ENCODE measurements around the gene SLC15A5.

The SLC15A5 gene

GRCh38 chr12:16221776-16222175 is 55.7 kb downstream of the SLC15A5 start:
- TF ChIP-seq CTCF (conservative IDR thresholded peaks at IDR 0.05), result no peak
- no peak for TF ChIP-seq ZFX (IDR thresholded peaks at IDR 0.05)
- H3K27ac ChIP-seq, result no peak overlapping the region

GRCh38 chr12:16220120-16220519 is 57.4 kb downstream of the SLC15A5 start:
- H3K27ac ChIP-seq, result no peak overlapping the region

GRCh38 chr12:16218934-16219751 is 58.3 kb downstream of the SLC15A5 start:
- no peak for TF ChIP-seq CTCF (conservative IDR thresholded peaks at IDR 0.05)
- no peak for TF ChIP-seq ZFX (IDR thresholded peaks at IDR 0.05)
- H3K27ac ChIP-seq, result no peak overlapping the region

More at GRCh38 chr12:16220120-16220519, 57.4 kb downstream of the SLC15A5 start:
- TF ChIP-seq CTCF (conservative IDR thresholded peaks at IDR 0.05) (no peak), ZFX (IDR thresholded peaks at IDR 0.05) (no peak)

- H3K27ac ChIP-seq, result no peak overlapping the region
- TF ChIP-seq CTCF (conservative IDR thresholded peaks at IDR 0.05) (no peak), ZFX (IDR thresholded peaks at IDR 0.05) (no peak)
Measured at GRCh38 chr12:16218234-16218633, 59.3 kb downstream of the SLC15A5 start.

GRCh38 chr12:16211731-16212130 is 65.8 kb downstream of the SLC15A5 start:
- TF ChIP-seq ZFX (IDR thresholded peaks at IDR 0.05) (no peak), CTCF (conservative IDR thresholded peaks at IDR 0.05) (no peak)
- H3K27ac ChIP-seq, result no peak overlapping the region

- H3K27ac ChIP-seq, result no peak overlapping the region
- TF ChIP-seq ZFX (IDR thresholded peaks at IDR 0.05) (no peak), CTCF (conservative IDR thresholded peaks at IDR 0.05) (no peak)
Measured at GRCh38 chr12:16198884-16199283, 78.6 kb downstream of the SLC15A5 start.

- H3K27ac ChIP-seq, result no peak overlapping the region
Measured at GRCh38 chr12:16197600-16197999, 79.9 kb downstream of the SLC15A5 start.

More at GRCh38 chr12:16197600-16197999, 79.9 kb downstream of the SLC15A5 start:
- TF ChIP-seq CTCF (conservative IDR thresholded peaks at IDR 0.05), result no peak
- TF ChIP-seq ZFX (IDR thresholded peaks at IDR 0.05), result no peak
